H1 (cell line): Measurements from ENCODE around the gene GPX4. TPM values are rescaled to one million over a fixed set of nuclear protein-coding genes. Genes with fewer than 3 reads are reported as not detected.

Source experiments
- ASH2L ChIP-seq: fragments of 200-600, 300-600 bp; sonication (generic); IDR thresholded peaks from one replicate; pipeline ENCODE4 v1.7.1; 2017; ENCODE audit warnings: low read length
- ATF2 ChIP-seq: IDR thresholded peaks from 2 replicates; pipeline ENCODE4 v1.6.1; 2012; ENCODE audit warnings: low read length, inconsistent platforms
- CEBPB ChIP-seq: IDR thresholded peaks from 2 replicates; pipeline ENCODE4 v1.6.1; 2012; ENCODE audit warnings: low read depth, low read length
- CHD7 ChIP-seq: fragments of 300-600 bp; sonication (generic); IDR thresholded peaks from 2 replicates; pipeline ENCODE4 v1.7.1; 2012; ENCODE audit warnings: low read length, moderate library complexity, mild to moderate bottlenecking, inconsistent platforms; ENCODE audit not compliant: insufficient replicate concordance
- EZH2 ChIP-seq: fragments of 200-600 bp; sonication (generic); IDR thresholded peaks from 2 replicates; pipeline ENCODE4 v1.7.1; 2012; ENCODE audit warnings: low read depth, mild to moderate bottlenecking, moderate library complexity, low read length, inconsistent platforms; ENCODE audit not compliant: severe bottlenecking
- FOSL1 ChIP-seq: IDR thresholded peaks from 2 replicates; pipeline ENCODE4 v1.6.1; 2011; ENCODE audit warnings: mild to moderate bottlenecking, low read depth, low read length, moderate library complexity; ENCODE audit not compliant: insufficient read depth
- GABPA ChIP-seq: IDR thresholded peaks from 2 replicates; pipeline ENCODE4 v1.6.1; 2011; ENCODE audit warnings: mild to moderate bottlenecking, low read length, moderate library complexity, borderline replicate concordance; ENCODE audit not compliant: insufficient read depth
- SP1 ChIP-seq: IDR thresholded peaks from 2 replicates; pipeline ENCODE4 v1.6.1; 2011; ENCODE audit warnings: low read depth, low read length
- USF2 ChIP-seq: IDR thresholded peaks from 2 replicates; pipeline ENCODE4 v1.6.1; 2011; ENCODE audit warnings: low read length, improper control_type of control experiment
- polyA plus RNA-seq, 7 experiments: library from polyadenylated mRNA; depleted of rRNA in 3 of 7; stranded (reverse) in 5 of 7; unstranded in 2 of 7; fragments of >200 nt in 5 of 7; fragments of 200-250 nt in 2 of 7; gene quantifications; 1 replicate in 5 of 7; 2 replicates in 1 of 7; 4 replicates in 1 of 7; pipeline versions ENCODE4 v1.2.1 to v1.2.3, GENCODE V29; 2011 to 2013; ENCODE audit warnings: missing spikeins in 2 of 7, mixed read lengths in 2 of 7
- total RNA-seq: library from RNA; stranded (reverse); fragmentation: NEBNext Ultra II Directional; extraction: Animal tissue kit (Norgen Biotek cat#: 25700); gene quantifications from 2 replicates; pipeline ENCODE4 v1.2.1, GENCODE V29; 2021

Gene GPX4
- total and polyA plus RNA-seq, 2 of the 8 experiments (the other 6 are each of a cell fraction or from before 2014, with no cell fraction given), result 342 to 693 TPM

DNA sequence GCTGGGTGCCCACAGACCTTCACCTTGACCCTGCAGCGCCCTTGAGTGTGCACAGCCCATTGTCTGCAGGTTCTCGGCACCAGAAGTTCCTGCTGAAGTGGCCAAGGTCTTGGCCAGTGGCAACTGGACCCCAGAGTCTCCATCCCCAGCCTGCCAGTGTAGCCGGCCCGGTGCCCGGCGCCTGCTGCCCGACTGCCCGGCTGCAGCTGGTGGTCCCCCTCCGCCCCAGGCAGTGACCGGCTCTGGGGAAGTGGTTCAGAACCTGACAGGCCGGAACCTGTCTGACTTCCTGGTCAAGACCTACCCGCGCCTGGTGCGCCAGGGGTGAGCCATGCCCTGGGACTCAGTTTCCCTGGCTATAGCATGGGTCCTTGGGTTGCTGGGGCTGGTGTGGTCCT is 48.8 kb upstream of the GPX4 start (continued):
- TF ChIP-seq CHD7 (no peak), EZH2 (no peak), SP1 (no peak), FOSL1 (no peak), CEBPB (no peak), ASH2L (no peak), ATF2 (no peak), GABPA (no peak), USF2 (no peak)
